Adrenal gland (tissue), 12 donors: Measurements from ENCODE around the gene RASAL1. TPM values are rescaled to one million over a fixed set of nuclear protein-coding genes. Genes with fewer than 3 reads are reported as not detected.
A peak's percentile ranks its signal among the peaks of the same experiment; 100 is the strongest.

Experiments
- DNase-seq, 7 donors: peaks; one replicate each; pipeline ENCODE4 v3.0.0-alpha.2; 2019 to 2020
- H3K27ac ChIP-seq, 5 donors: fragments of 200-600 bp; sonication (generic) in 4 of 5; 1 replicate in 3 of 5; 2 replicates in 2 of 5; pipeline versions ENCODE4 v1.5.1 to v1.8.0; 2016 to 2020; ENCODE audit warnings: mild to moderate bottlenecking in 1 of 5
- H3K27me3 ChIP-seq: fragments of 200-600 bp; 2 replicates; pipeline ENCODE4 v1.8.0; 2021
- H3K36me3 ChIP-seq, 2 donors: fragments of 200-600 bp; replicated peaks in 1 of 2; 1 replicate in 1 of 2; 2 replicates in 1 of 2; pipeline versions ENCODE4 v1.5.1 to v1.8.0; 2018 to 2022
- H3K4me1 ChIP-seq, 2 donors: fragments of 200-600 bp; replicated peaks in 1 of 2; 1 replicate in 1 of 2; 2 replicates in 1 of 2; pipeline versions ENCODE4 v1.5.1 to v1.8.0; 2018 to 2021
- H3K4me3 ChIP-seq, 4 donors: fragments of 200-600 bp; sonication (generic) in 3 of 4; one replicate each; pipeline ENCODE4 v1.5.1; 2016 to 2018
- H3K9me3 ChIP-seq, 3 donors: fragments of 200-600 bp; sonication (generic) in 1 of 3; replicated peaks in 1 of 3; 1 replicate in 2 of 3; 2 replicates in 1 of 3; pipeline versions ENCODE4 v1.5.1 to v1.8.0; 2016 to 2021
- POLR2A ChIP-seq, 2 donors: fragments of 450-650 bp; IDR thresholded peaks; one replicate each; pipeline ENCODE4 v1.6.1; 2017; ENCODE audit warnings: antibody characterized with exemption in 2 of 2, mild to moderate bottlenecking in 2 of 2, moderate library complexity in 1 of 2
- WGBS, 4 donors: extraction: QIAGEN DNeasy Blood & Tissue Kit in 2 of 4; methylation state at CpG; one replicate each; pipeline versions ENCODE4 v1.1.5 to v1.1.7; 2013 to 2017; 5-methylcytosine and 5-hydroxymethylcytosine counted together
- intact Hi-C, 2 donors: fragments of 100-400 bp; cut with DNase I; formaldehyde crosslinking; loops; one replicate each; pipeline versions ENCODE4 v1.14.1 to v1.15.0; 2022 to 2023
- polyA plus RNA-seq, 3 donors: library from polyadenylated mRNA; stranded (reverse); fragments of 200-250 nt in 2 of 3; fragments of 350-450 nt in 1 of 3; fragmentation: Illumina TruSeq in 1 of 3; extraction: RNeasy Lipid Tissue Mini Kit (QIAGEN cat#74804) in 1 of 3; gene quantifications; one replicate each; pipeline ENCODE4 v1.2.3, GENCODE V29; 2013 to 2014
- total RNA-seq, 9 donors: library from RNA; depleted of rRNA in 4 of 9; stranded (reverse); fragments of >200 nt in 4 of 9; fragments of 120-200 nt in 1 of 9; fragmentation: NEBNext Ultra II Directional in 1 of 9; extraction: Animal tissue kit (Norgen Biotek cat#: 25700) in 1 of 9; gene quantifications; one replicate each; pipeline versions ENCODE4 v1.1.0 to v1.2.4, GENCODE V29; 2013 to 2023
- TF ChIP-seq, protein P1 (sequence below), 6 experiments: fragments of 450-650 bp in 4 of 6; fragments of 200-600 bp in 2 of 6; sonication (generic) in 1 of 6; IDR thresholded peaks; 1 replicate in 5 of 6; 2 replicates in 1 of 6; pipeline versions ENCODE4 v1.5.1 to v1.8.0; 2016 to 2021; ENCODE audit warnings: antibody characterized with exemption in 6 of 6, mild to moderate bottlenecking in 2 of 6, moderate library complexity in 1 of 6
- donor health status: healthy with polysubstance abuse.
- donor health status: Bipolar disorder and iron deficiency.
- donor health status: DM: yes; HTN: yes; CAD: no.
- donor health status: DM: no; HTN: no; CAD: no.
- donor health status: DM: no; HTN: no; CAD: no.
- donor health status: DM: yes; HTN: yes; CAD: no.

The RASAL1 gene
- total and polyA plus RNA-seq, 12 donors = 22.6 to 90.4 (median 43.3) TPM

GRCh38 chr12:113116875-113117274, 18.7 kb downstream of the RASAL1 start:
- H3K4me3 ChIP-seq = no peak overlapping the region
- peak overlapping the region in 1 of 5 donors; percentile 5 for H3K27ac ChIP-seq
- H3K36me3 ChIP-seq = no peaks in the 10 kb centered on the region
- WGBS, 4 donors = 56 to 82% (median 72%) methylated on average over 3 to 6 of the region's 6 CpGs
- no peak for TF ChIP-seq POLR2A (IDR thresholded peaks at IDR 0.05)
- TF ChIP-seq, protein P1, sequence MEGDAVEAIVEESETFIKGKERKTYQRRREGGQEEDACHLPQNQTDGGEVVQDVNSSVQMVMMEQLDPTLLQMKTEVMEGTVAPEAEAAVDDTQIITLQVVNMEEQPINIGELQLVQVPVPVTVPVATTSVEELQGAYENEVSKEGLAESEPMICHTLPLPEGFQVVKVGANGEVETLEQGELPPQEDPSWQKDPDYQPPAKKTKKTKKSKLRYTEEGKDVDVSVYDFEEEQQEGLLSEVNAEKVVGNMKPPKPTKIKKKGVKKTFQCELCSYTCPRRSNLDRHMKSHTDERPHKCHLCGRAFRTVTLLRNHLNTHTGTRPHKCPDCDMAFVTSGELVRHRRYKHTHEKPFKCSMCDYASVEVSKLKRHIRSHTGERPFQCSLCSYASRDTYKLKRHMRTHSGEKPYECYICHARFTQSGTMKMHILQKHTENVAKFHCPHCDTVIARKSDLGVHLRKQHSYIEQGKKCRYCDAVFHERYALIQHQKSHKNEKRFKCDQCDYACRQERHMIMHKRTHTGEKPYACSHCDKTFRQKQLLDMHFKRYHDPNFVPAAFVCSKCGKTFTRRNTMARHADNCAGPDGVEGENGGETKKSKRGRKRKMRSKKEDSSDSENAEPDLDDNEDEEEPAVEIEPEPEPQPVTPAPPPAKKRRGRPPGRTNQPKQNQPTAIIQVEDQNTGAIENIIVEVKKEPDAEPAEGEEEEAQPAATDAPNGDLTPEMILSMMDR (IDR thresholded peaks at IDR 0.05) = no peak
- no peaks in the 10 kb centered on the region for H3K9me3 ChIP-seq
- DNase-seq = no peak
- intact Hi-C loops = no loop called here
- no peaks in the 10 kb centered on the region for H3K27me3 ChIP-seq
- H3K4me1 ChIP-seq = peaks cover 8 to 9% of the 10 kb centered on the region in 2 donors

GRCh38 chr12:113115455-113116126, 20.0 kb downstream of the RASAL1 start:
- H3K27me3 ChIP-seq = no peaks in the 10 kb centered on the region
- H3K4me1 ChIP-seq = peaks cover 8 to 9% of the 10 kb centered on the region in 2 donors
- intact Hi-C loops = no loop called here
- TF ChIP-seq, protein P1 (IDR thresholded peaks at IDR 0.05) = no peak
- no peak for TF ChIP-seq POLR2A (IDR thresholded peaks at IDR 0.05)
- no peak overlapping the region for H3K4me3 ChIP-seq
- H3K27ac ChIP-seq = peak overlapping the region in 4 of 5 donors; percentile 1 to 60 (median 52)
- WGBS, 4 donors = 51 to 77% (median 56%) methylated on average over 9 to 22 of the region's 22 CpGs
- H3K36me3 ChIP-seq = no peaks in the 10 kb centered on the region
- no peaks in the 10 kb centered on the region for H3K9me3 ChIP-seq
- peak in 4 of 7 donors; percentile 46 to 61 (median 50) for DNase-seq

DNA sequence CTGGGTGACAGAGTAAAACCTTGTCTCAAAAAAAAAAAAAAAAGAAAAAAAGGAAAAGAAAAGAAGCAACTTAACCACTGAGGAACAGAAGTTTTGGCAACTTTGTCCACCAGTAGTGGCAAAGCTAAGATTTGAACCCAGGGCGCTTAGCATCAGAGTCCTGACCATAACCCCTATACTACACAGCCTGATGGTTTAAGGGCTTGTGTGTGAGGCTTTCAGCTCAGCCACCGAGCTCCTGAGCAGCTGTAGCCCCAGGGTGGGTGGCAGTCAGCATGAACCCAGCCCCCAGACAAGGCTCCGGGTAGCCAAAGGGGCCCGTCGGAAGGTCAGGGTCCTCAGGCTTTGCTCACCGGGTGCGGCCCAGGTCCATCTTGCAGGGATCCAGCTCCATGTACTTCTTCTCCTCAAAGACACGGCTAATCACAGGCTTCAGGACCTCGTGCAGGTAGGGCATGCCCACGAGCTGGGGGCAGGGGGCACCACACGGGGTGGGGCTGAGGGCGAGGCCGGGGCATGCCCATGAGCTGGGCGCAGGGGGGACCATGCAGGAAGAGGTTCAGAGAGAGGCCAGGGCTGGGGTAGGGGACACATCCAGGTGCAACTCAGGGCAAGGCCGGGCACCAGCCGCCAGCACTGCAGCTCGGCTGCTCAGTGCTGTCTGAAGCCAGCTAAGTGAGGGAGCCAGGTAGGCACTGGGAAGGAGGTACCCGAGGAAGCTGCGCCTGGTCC, 20.9 kb downstream of the RASAL1 start:
- Histone ChIP-seq H3K27ac (no peak overlapping the region), H3K36me3 (no peaks in the 10 kb centered on the region), H3K9me3 (no peaks in the 10 kb centered on the region), H3K4me3 (no peak overlapping the region), H3K4me1 (peaks cover 8 to 9% of the 10 kb centered on the region in 2 donors), H3K27me3 (no peaks in the 10 kb centered on the region)
- DNase-seq = no peak
- intact Hi-C loops = no loop called here
- TF ChIP-seq POLR2A (IDR thresholded peaks at IDR 0.05) = no peak
- TF ChIP-seq, protein P1 (IDR thresholded peaks at IDR 0.05) = no peak
- WGBS, 4 donors = 84 to 89% (median 86%) methylated on average over 11 to 19 of the region's 19 CpGs

- Histone ChIP-seq H3K27me3 (no peaks in the 10 kb centered on the region), H3K4me3 (no peak overlapping the region), H3K9me3 (no peaks in the 10 kb centered on the region), H3K36me3 (no peaks in the 10 kb centered on the region), H3K4me1 (peaks cover 8 to 9% of the 10 kb centered on the region in 2 donors), H3K27ac (no peak overlapping the region)
- intact Hi-C loops = no loop called here
- TF ChIP-seq, protein P1 (IDR thresholded peaks at IDR 0.05) = no peak
- TF ChIP-seq POLR2A (IDR thresholded peaks at IDR 0.05) = no peak
- 49 to 75% (median 51%) methylated on average over 2 of the region's 2 CpGs for WGBS, 4 donors
- DNase-seq = no peak
These were observed 22.2 kb downstream of the RASAL1 start for GRCh38 chr12:113113397-113113796.
